HEK293 (cell line): ENCODE results near the gene WIPF3.

ENCODE experiments used
- KLF10 ChIP-seq: fragments of 450-650 bp; IDR thresholded peaks from 2 replicates; pipeline ENCODE4 v1.5.1; 2018; ENCODE audit warnings: missing biosample characterization, mild to moderate bottlenecking, missing genetic modification characterization
- KLF16 ChIP-seq: fragments of 450-650 bp; formaldehyde crosslinking; IDR thresholded peaks from 2 replicates; pipeline ENCODE4 v1.5.1; 2017; ENCODE audit warnings: missing biosample characterization, missing genetic modification characterization
- PRDM2 ChIP-seq: fragments of 450-650 bp; formaldehyde crosslinking; IDR thresholded peaks from 2 replicates; pipeline ENCODE4 v1.5.1; 2016; ENCODE audit warnings: missing biosample characterization, missing genetic modification characterization, borderline replicate concordance
- TSHZ1 ChIP-seq: fragments of 450-650 bp; formaldehyde crosslinking; IDR thresholded peaks from 2 replicates; pipeline ENCODE4 v1.5.1; 2016; ENCODE audit warnings: missing biosample characterization, missing genetic modification characterization, borderline replicate concordance
- ZFHX2 ChIP-seq: fragments of 450-650 bp; formaldehyde crosslinking; conservative IDR thresholded peaks from 2 replicates; pipeline ENCODE4 v1.5.1; 2016; ENCODE audit warnings: missing biosample characterization, missing genetic modification characterization
- ZFP3 ChIP-seq: fragments of 450-650 bp; formaldehyde crosslinking; IDR thresholded peaks from 2 replicates; pipeline ENCODE4 v1.5.1; 2016; ENCODE audit warnings: low read depth, missing biosample characterization, missing genetic modification characterization
- ZNF140 ChIP-seq: fragments of 450-650 bp; formaldehyde crosslinking; IDR thresholded peaks from 2 replicates; pipeline ENCODE4 v1.5.1; 2016; ENCODE audit warnings: missing biosample characterization, missing genetic modification characterization
- ZNF175 ChIP-seq: fragments of 450-650 bp; formaldehyde crosslinking; IDR thresholded peaks from 2 replicates; pipeline ENCODE4 v1.5.1; 2016; ENCODE audit warnings: missing biosample characterization, missing genetic modification characterization
- ZNF266 ChIP-seq: fragments of 450-650 bp; formaldehyde crosslinking; IDR thresholded peaks from 2 replicates; pipeline ENCODE4 v1.5.1; 2016; ENCODE audit warnings: missing biosample characterization, missing genetic modification characterization, low read depth
- ZNF302 ChIP-seq: fragments of 450-650 bp; formaldehyde crosslinking; IDR thresholded peaks from 2 replicates; pipeline ENCODE4 v1.5.1; 2016; ENCODE audit warnings: missing biosample characterization, missing genetic modification characterization, low read depth
- ZNF324 ChIP-seq: fragments of 450-650 bp; formaldehyde crosslinking; IDR thresholded peaks from 2 replicates; pipeline ENCODE4 v1.5.1; 2016; ENCODE audit warnings: missing biosample characterization, missing genetic modification characterization
- ZNF335 ChIP-seq: fragments of 450-650 bp; formaldehyde crosslinking; conservative IDR thresholded peaks from 2 replicates; pipeline ENCODE4 v1.5.1; 2016; ENCODE audit warnings: missing biosample characterization, missing genetic modification characterization
- ZNF366 ChIP-seq: fragments of 450-650 bp; formaldehyde crosslinking; conservative IDR thresholded peaks from 2 replicates; pipeline ENCODE4 v1.5.1; 2016; ENCODE audit warnings: missing biosample characterization, missing genetic modification characterization
- ZNF404 ChIP-seq: fragments of 450-650 bp; formaldehyde crosslinking; IDR thresholded peaks from 2 replicates; pipeline ENCODE4 v1.5.1; 2017; ENCODE audit warnings: missing biosample characterization, missing genetic modification characterization
- ZNF423 ChIP-seq: fragments of 450-650 bp; formaldehyde crosslinking; IDR thresholded peaks from 2 replicates; pipeline ENCODE4 v1.5.1; 2016; ENCODE audit warnings: missing biosample characterization, missing genetic modification characterization
- ZNF433 ChIP-seq: fragments of 450-650 bp; formaldehyde crosslinking; IDR thresholded peaks from 2 replicates; pipeline ENCODE4 v1.5.1; 2016; ENCODE audit warnings: missing biosample characterization, missing genetic modification characterization, low read depth
- ZNF473 ChIP-seq: fragments of 450-650 bp; formaldehyde crosslinking; IDR thresholded peaks from 2 replicates; pipeline ENCODE4 v1.5.1; 2017; ENCODE audit warnings: missing biosample characterization, missing genetic modification characterization
- ZNF514 ChIP-seq: fragments of 450-650 bp; formaldehyde crosslinking; IDR thresholded peaks from 2 replicates; pipeline ENCODE4 v1.5.1; 2016; ENCODE audit warnings: missing biosample characterization, missing genetic modification characterization
- ZNF518A ChIP-seq: fragments of 450-650 bp; formaldehyde crosslinking; conservative IDR thresholded peaks from 2 replicates; pipeline ENCODE4 v1.5.1; 2016; ENCODE audit warnings: low read depth, missing biosample characterization, missing genetic modification characterization
- ZNF530 ChIP-seq: fragments of 450-650 bp; formaldehyde crosslinking; IDR thresholded peaks from 2 replicates; pipeline ENCODE4 v1.5.1; 2016; ENCODE audit warnings: low read depth, missing biosample characterization, missing genetic modification characterization
- ZNF621 ChIP-seq: fragments of 450-650 bp; formaldehyde crosslinking; IDR thresholded peaks from 2 replicates; pipeline ENCODE4 v1.5.1; 2017; ENCODE audit warnings: missing biosample characterization, missing genetic modification characterization
- ZNF654 ChIP-seq: fragments of 450-650 bp; formaldehyde crosslinking; IDR thresholded peaks from 2 replicates; pipeline ENCODE4 v1.5.1; 2016; ENCODE audit warnings: low read depth, missing biosample characterization, missing genetic modification characterization
- ZNF658 ChIP-seq: fragments of 450-650 bp; formaldehyde crosslinking; IDR thresholded peaks from 2 replicates; pipeline ENCODE4; 2016; ENCODE audit warnings: missing biosample characterization, missing genetic modification characterization
- ZNF660 ChIP-seq: fragments of 450-650 bp; IDR thresholded peaks from 2 replicates; pipeline ENCODE4 v1.5.1; 2018; ENCODE audit warnings: missing biosample characterization, mild to moderate bottlenecking, missing genetic modification characterization
- ZNF664 ChIP-seq: fragments of 450-650 bp; formaldehyde crosslinking; IDR thresholded peaks from 2 replicates; pipeline ENCODE4 v1.5.1; 2016; ENCODE audit warnings: missing biosample characterization, missing genetic modification characterization
- ZNF701 ChIP-seq: fragments of 450-650 bp; formaldehyde crosslinking; IDR thresholded peaks from 2 replicates; pipeline ENCODE4 v1.5.1; 2016; ENCODE audit warnings: missing biosample characterization, missing genetic modification characterization
- ZNF837 ChIP-seq: fragments of 450-650 bp; formaldehyde crosslinking; IDR thresholded peaks from 2 replicates; pipeline ENCODE4 v1.5.1; 2016; ENCODE audit warnings: missing biosample characterization, missing genetic modification characterization

Gene WIPF3

GRCh38 chr7:29854257-29854938 is 48.1 kb downstream of the WIPF3 start (continued):
- TF ChIP-seq TSHZ1 (tag by site-specific recombination) (no peak), ZNF302 (tag by site-specific recombination) (no peak), ZNF654 (tag by site-specific recombination) (no peak), PRDM2 (tag by site-specific recombination) (no peak), ZNF433 (tag by site-specific recombination) (no peak), ZNF175 (tag by site-specific recombination) (no peak), ZNF518A (tag by site-specific recombination) (no peak), ZNF404 (tag by site-specific recombination) (no peak), KLF16 (tag by site-specific recombination) (no peak), ZNF335 (tag by site-specific recombination) (no peak), ZNF266 (tag by site-specific recombination) (no peak), ZNF140 (tag by site-specific recombination) (no peak), ZNF324 (tag by site-specific recombination) (no peak), ZFP3 (tag by site-specific recombination) (no peak), ZNF837 (no peak), ZNF423 (tag by site-specific recombination) (no peak), KLF10 (tag by site-specific recombination) (peak; percentile 71), ZNF664 (tag by site-specific recombination) (no peak), ZNF658 (tag by site-specific recombination) (no peak), ZNF621 (no peak), ZNF366 (tag by site-specific recombination) (peak; percentile 49; the same call in 1 of the 2 replicates), ZNF473 (tag by site-specific recombination) (no peak), ZNF701 (tag by site-specific recombination) (no peak), ZNF530 (tag by site-specific recombination) (no peak), ZNF660 (tag by site-specific recombination) (peak; percentile 23; the same call in 1 of the 2 replicates), ZFHX2 (tag by site-specific recombination) (no peak), ZNF514 (tag by site-specific recombination) (no peak)
